ENCODE data around the gene TFIP11. TPM values are rescaled to one million over a fixed set of nuclear protein-coding genes. Genes with fewer than 3 reads are reported as not detected.
A peak's percentile ranks its signal among the peaks of the same experiment; 100 is the strongest.

TFIP11 gene
- total and polyA plus RNA-seq, 2 of the 13 experiments (the other 11 are each of a cell fraction or from before 2014, with no cell fraction given): 15.4 to 22.8 TPM

- TF ChIP-seq ATF6 (CRISPR knock-in tag; conservative IDR thresholded peaks at IDR 0.05): no peak
- TF ChIP-seq ZNF816 (CRISPR knock-in tag; IDR thresholded peaks at IDR 0.05; ENCODE audit: borderline replicate concordance): peak; percentile 68; the same call in 1 of the 2 replicates
- TF ChIP-seq, protein P1, sequence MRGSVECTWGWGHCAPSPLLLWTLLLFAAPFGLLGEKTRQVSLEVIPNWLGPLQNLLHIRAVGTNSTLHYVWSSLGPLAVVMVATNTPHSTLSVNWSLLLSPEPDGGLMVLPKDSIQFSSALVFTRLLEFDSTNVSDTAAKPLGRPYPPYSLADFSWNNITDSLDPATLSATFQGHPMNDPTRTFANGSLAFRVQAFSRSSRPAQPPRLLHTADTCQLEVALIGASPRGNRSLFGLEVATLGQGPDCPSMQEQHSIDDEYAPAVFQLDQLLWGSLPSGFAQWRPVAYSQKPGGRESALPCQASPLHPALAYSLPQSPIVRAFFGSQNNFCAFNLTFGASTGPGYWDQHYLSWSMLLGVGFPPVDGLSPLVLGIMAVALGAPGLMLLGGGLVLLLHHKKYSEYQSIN (CRISPR knock-in tag; IDR thresholded peaks at IDR 0.05; ENCODE audit: borderline replicate concordance): no peak
- peak; percentile 91 for TF ChIP-seq TAF1 (CRISPR knock-in tag; IDR thresholded peaks at IDR 0.05)
- no peak for TF ChIP-seq REXO4 (CRISPR knock-in tag; IDR thresholded peaks at IDR 0.05; ENCODE audit: borderline replicate concordance)
- TF ChIP-seq FOXM1 (CRISPR knock-in tag; IDR thresholded peaks at IDR 0.05): 0 out of 2 replicates have a peak, but pooled peaks have one; percentile 54
- peak; percentile 99 for TF ChIP-seq RBFOX2 (IDR thresholded peaks at IDR 0.05; ENCODE audit: low read depth, low read length)
- TF ChIP-seq ZNF558 (CRISPR knock-in tag; IDR thresholded peaks at IDR 0.05; ENCODE audit: borderline replicate concordance): no peak; the same call in 1 of the 2 replicates
- no peak for TF ChIP-seq ZNF383 (CRISPR knock-in tag; IDR thresholded peaks at IDR 0.05; ENCODE audit: borderline replicate concordance)
- peak; percentile 89 for TF ChIP-seq FOXC1 (CRISPR knock-in tag; IDR thresholded peaks at IDR 0.05; ENCODE audit: borderline replicate concordance)
- peak; percentile 87 for TF ChIP-seq IRF2 (CRISPR knock-in tag; IDR thresholded peaks at IDR 0.05)
- 0 out of 2 replicates have a peak, but pooled peaks have one; percentile 67 for TF ChIP-seq TMF1 (CRISPR knock-in tag; IDR thresholded peaks at IDR 0.05; ENCODE audit: low read depth)
- no peak for TF ChIP-seq ZNF572 (CRISPR knock-in tag; IDR thresholded peaks at IDR 0.05)
- peak; percentile 85; the same call in 1 of the 2 replicates for TF ChIP-seq ZNF839 (CRISPR knock-in tag; IDR thresholded peaks at IDR 0.05; ENCODE audit: borderline replicate concordance)
- TF ChIP-seq ATF1 (CRISPR knock-in tag; IDR thresholded peaks at IDR 0.05): peak; percentile 97
- TF ChIP-seq POGZ (CRISPR knock-in tag; IDR thresholded peaks at IDR 0.05): peak; percentile 82
- peak; percentile 31; the same call in 1 of the 2 replicates for TF ChIP-seq MLXIP (CRISPR knock-in tag; IDR thresholded peaks at IDR 0.05; ENCODE audit: borderline replicate concordance)
- TF ChIP-seq, protein P2, sequence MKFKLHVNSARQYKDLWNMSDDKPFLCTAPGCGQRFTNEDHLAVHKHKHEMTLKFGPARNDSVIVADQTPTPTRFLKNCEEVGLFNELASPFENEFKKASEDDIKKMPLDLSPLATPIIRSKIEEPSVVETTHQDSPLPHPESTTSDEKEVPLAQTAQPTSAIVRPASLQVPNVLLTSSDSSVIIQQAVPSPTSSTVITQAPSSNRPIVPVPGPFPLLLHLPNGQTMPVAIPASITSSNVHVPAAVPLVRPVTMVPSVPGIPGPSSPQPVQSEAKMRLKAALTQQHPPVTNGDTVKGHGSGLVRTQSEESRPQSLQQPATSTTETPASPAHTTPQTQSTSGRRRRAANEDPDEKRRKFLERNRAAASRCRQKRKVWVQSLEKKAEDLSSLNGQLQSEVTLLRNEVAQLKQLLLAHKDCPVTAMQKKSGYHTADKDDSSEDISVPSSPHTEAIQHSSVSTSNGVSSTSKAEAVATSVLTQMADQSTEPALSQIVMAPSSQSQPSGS (CRISPR knock-in tag; IDR thresholded peaks at IDR 0.05): peak; percentile 82
Observed at GRCh38 chr22:26483439-26484359, 28.6 kb downstream of the TFIP11 start, which contains the start of the genes HPS4 and SRRD (continued).

All from HepG2 (cell line).